ENCODE data around the gene ABHD17C.

ABHD17C gene

DNA sequence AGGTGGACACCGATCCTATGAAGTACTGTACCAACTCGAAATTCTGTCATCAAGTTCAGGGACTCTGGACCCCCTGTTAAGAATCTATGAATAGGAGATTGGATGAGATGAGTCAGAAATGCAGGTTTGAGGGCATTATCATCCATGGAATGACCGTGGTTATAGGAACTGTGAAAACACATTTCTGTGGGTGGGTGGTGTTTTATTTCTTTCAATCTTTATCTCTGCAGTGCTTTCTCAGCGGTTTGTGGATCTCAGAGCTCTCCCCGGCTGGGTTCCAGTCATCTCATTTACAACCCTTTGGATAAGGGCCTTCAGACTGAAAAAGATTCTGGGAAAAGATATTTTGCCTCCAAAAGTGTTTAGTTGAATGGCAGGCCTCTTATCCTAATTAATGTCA, 5.4 kb upstream of the ABHD17C start:
- no peak for DNase-seq (ENCODE audit: low read depth)

DNA sequence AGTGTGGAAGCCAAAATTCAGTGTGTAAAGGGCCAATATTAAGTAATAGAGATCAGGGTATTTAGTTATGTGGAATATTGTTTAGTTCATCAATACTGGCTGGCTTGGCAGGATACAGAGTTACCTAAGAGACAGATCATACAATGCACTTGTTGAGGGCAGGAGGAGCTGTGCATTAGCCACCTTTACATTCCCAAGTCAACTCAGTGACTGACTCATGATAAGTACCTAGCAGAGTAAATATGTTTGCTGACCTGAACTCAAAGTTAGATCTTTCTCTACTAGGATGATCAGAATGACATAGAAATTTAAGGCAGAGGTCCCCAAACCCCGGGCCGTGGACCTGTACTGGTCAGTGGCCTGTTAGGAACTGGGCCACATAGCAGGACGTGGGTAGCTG, 3.5 kb upstream of the ABHD17C start:
- DNase-seq (ENCODE audit: low read depth), result no peak

DNA sequence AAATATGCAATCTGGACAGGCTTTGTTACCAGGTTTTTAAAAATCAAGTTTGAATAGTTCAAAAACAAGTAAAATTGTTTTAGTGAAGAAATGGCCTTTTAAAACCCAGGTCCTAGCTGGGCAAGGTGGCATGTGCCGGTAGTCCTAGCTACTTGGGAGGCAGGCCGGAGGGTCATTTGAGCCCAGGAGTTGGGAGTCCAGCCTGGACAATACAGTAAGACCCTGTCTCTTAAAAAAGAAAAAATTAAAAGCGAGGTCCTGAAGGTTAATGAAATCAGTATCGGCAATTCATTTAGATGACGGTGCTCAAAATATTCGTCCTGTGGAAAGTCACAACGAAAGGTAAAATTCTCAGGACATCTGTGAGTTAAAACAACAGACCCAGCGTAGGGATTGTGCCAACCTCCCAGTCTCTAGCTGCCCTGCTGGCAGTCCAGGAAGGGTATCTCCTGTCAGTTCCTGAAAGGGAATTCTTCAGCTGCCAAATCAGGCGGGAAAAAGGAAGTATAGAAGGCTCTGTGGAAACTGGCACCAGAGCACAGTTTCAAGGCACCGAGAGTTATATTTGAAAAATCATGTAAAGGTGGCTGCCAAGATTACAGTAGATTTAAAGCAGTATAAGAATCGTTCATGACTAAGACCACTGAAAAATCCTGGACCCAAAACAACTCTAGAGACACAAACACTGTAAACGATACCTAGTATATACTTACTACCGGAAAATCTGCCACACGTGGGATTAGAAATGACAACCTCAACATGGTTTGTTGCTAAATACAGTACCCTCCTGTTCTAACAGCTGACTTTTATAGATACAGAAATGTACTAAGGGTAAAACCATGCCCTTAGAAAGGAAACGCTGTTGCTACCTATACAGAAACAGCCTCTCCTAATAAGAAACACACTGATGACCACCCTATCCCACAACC, 1.2 kb upstream of the ABHD17C start:
- peak; percentile 22 for DNase-seq (ENCODE audit: low read depth)

DNA sequence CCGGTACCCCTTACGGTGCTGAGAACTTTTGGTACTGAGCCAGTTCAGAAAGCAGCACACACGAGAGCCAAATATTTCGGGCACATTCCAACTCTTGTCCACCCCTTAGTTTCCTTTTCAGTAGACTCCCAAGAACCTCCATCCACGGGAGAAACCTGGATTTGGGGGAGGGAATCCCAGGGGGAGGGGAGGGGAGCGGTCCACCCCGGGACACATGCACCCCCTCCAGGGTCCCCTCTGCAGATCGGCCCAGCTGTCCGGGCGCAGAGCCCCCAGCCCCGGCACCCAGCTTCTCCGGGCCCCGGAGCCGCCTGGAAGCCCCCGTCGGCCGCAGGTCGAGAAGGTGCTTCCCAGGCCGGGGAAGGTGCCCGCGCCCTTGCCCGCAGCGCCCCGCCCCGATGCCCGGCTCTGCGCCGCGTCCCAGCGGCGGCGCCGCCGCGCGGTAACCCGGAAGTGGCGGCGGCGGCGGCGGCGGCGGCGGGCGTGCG, 455 bp upstream of the ABHD17C start:
- DNase-seq (ENCODE audit: low read depth), result peak; percentile 13

DNA sequence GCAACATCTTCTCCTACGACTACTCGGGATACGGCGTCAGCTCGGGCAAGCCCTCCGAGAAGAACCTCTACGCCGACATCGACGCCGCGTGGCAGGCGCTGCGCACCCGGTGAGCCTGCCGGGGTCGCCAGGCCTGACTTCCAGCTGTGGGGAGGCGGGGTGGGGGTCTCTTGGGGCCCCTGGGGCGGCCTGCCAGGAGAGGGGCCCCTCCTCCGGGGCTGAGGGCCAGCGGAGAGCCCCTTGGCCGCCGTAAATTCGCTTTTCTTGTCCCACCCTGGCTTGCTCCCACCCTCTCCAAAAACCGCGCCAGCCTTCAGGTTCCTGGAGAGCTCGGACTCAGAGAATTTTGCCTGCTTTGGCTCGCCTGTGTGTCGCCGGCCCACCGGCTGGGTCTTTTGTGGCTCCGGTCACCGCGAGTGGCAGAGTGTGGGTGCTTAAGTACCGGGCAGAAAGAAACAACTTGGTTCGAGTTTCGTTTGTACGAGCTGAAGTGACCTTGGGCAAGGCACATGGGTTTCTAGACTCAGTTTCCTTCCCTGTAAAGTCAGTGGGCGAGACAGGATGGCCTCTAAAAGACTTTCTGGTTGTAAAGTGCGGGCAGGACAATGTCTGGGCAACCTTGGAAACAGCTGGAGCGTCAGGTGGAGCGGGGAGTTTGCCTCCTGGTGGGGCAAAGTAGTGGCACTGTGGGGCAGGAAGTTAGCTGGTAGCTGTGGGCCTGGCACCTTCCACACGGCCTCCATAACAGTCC, 976 bp downstream of the ABHD17C start:
- peak; percentile 24 for DNase-seq (ENCODE audit: low read depth)

DNA sequence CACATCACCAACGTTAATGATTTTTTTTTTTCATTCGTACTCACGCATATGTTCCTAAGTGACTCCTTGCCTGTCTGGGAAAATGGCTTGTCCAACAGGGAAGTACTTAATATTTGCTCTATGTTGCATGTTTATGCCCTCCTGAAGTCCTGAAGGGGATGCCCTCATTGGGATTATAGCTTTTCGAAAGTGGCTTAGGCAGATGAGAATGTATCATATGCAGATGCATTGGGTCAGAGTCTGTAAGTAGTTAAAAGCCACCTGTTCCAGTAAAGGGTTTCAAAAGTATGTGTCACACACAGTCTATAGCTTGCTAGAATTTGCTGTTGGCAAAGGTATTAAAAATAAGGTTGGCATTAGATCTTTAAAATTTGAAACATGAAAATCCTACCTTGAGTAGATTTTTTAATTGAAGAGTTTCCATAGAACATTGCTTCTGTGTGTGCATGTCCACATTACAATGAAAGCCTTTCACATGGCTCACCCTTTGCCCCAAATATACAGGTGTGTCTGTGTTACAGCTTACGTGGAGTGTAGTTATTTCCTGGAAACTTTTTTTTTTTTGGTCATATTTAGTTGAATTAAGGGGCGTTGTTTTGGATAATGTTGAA, 2.1 kb downstream of the ABHD17C start:
- no peak for DNase-seq (ENCODE audit: low read depth)

DNA sequence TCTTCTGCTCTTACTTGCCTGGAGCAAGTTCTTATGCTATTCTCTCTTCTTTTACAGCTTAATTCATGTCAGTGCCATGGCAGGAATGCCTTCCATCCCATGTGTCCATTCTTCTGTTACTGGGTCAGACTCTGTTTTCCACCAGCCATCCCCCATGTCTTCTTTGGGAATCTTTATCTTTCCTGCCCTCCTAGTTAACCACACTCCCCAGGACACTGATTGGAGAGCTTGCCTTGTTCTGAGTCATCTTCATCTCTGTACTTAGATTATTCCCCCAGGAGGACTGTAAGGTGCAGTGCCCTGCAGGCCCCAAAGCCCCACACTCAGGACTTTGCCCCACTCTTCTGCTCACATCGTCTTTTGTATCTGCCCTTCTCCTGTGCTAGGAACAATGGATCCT, 3.6 kb downstream of the ABHD17C start:
- DNase-seq (ENCODE audit: low read depth), result no peak

DNA sequence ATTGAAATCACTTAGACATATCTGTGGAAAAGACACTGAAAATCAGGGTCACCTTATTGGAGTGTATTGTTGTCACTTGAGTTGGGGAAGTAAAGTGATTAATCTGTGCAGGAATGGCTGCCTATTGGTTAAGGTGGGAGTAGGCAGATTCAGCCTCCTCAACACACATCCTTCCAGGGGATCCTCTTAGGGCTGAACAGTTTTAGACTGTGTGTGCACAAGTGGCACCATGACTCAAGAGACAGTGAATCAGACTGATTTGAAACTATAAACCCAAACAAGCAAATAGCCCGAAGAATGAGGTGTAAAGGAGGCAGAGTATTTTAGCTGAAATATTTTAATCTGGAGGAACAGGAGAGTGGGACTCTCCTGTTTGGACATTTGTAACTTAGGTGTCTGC, 4.9 kb downstream of the ABHD17C start:
- DNase-seq (ENCODE audit: low read depth), result no peak

DNA sequence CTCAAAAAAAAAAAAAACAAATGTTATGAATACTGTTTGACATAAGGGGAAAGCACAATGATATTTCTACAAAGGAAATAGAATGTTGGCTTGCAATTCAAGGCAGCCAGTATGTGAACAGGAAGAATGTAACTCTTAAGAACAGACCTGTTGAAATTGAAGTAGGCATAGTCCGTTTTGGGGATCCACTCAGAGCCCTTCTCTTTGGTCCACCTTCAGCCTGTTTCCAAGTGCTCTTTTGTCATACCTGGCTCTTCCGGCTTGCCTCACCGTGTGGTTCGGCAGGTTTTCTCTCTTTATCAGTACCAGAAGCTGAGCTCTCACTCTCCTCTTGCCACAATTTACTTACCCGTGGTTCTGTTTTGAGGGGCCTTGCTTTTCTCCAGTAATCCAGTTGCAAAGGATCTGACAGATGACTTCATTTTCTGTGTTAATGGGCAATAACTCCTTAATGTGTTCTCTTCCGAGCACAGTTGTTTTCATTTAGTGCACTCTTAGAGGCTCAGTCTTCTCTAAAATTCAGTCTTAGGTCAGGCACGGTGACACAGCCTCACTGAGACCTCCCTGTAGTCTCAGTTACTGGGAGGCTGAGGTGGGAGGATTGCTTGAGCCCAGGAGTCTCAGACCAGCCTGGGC, 6.7 kb downstream of the ABHD17C start:
- no peak for DNase-seq (ENCODE audit: low read depth)

DNA sequence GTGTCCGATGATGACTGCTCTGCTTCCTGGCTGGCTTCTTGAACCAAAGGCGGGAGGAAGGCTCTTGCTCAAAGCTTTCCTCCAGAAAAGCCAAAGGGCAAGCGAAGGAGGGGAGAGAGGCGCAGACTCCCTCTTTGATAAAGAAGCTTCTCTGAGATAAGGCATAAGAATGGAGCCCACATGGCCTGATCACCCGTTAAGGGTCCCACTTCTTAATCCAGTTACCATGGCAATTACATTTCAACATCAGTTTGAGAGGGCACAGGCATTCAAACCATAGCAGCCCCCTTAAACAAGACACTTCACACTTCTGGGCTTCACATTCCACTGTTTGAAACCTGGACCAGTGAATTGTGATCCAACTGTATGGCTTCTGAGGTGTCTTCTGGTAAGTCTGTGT, 8.0 kb downstream of the ABHD17C start:
- no peak for DNase-seq (ENCODE audit: low read depth)

DNA sequence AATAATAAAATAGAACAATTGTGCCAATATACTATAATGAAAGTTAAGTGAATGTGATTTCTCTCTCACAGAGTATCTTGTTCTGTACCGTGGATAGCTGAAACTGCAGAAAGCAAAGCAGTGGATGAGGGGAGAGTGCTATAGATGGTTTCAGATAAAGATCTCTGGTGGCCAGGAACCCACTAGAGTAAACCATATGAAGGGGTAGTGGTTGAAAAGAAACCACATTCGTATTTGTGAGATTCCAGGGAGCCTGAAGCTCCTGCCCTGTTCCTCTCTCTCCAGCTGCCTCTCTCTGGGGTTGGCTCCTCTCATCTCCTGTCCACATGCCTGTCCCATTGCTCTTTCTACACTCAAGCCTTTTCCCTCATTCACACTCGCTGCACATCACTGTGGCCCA, 8.9 kb downstream of the ABHD17C start:
- no peak for DNase-seq (ENCODE audit: low read depth)

DNA sequence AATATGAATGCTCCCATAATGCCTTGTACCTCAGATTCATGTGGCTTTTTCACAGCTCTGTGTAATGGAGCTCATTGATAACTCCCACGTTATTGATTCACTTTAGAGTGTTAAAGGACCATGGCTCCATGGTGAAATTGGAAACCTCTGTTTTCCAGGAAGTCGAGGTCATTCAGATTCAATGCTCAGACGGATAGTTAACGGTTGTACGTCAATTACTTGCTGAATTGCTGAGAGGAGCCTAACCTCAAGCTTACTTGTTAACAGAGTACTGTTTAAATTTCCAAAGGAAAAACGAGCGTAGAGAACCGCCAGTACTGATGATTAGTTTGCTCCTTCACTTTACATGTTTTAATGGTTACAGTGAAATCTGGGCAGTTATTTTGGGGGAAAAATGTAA, 11.1 kb downstream of the ABHD17C start:
- no peak for DNase-seq (ENCODE audit: low read depth)

DNA sequence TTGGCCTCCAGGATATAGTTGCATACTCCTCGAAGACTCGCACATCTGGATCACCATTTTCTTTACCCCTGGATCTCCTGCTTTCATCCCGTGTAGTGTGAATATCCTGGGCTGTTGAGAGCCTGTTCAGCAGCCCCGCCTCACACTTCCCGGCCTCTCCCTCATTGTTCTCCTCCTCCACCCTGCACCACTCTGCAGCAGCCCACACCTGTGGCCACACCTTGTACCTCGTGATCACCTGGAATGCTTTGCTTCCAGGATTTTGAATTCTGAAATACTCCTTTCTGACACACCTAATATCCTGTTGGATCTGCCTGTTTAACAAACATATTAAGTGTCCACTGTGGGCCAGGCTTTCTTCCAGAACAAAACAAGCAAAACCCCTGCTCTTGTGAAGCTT, 14.4 kb downstream of the ABHD17C start:
- DNase-seq (ENCODE audit: low read depth), result no peak

DNA sequence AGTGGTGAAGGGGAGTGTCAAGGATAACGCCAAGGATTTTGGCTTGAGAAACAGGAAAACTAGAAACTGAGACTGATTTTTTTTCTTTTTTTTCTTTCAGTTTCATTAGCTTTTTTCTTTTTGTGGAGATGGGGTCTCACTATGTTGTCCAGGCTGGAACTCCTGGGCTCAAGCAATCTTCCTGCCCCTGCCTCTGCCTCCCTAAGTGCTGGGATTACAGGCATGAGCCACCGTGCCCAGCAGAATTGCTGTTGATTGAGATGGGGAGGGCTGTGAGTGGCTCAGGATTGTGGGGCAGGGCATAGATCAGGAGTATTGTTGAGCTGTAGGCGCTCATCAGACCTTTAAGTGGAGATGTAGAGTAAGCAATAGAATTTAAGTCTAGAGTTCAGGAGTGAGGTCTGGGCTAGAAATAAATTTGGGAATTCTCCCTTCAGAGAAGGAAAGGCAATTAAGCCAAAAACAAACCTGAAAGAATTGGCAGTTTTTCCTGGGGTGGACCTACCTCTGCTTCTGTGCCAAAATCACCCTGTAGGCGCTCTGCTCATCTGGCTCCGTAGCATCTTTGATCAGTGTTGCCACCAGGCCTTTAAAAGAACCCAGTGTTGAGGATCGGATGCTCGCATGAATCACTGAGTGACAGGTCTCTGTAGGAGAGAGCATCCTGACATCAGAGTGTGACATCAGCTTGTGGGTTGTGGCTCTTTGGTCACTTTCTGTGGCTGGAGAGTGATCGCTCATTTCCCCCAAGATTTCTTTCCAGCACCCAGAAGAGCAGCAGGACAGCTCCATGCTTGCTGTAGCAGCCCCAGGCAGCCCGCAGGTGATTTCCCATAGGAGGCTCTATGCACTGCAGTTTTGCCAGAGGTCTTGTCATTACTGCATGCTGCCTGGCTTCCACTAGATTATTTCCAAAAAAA, 15.8 kb downstream of the ABHD17C start:
- DNase-seq (ENCODE audit: low read depth), result no peak

DNA sequence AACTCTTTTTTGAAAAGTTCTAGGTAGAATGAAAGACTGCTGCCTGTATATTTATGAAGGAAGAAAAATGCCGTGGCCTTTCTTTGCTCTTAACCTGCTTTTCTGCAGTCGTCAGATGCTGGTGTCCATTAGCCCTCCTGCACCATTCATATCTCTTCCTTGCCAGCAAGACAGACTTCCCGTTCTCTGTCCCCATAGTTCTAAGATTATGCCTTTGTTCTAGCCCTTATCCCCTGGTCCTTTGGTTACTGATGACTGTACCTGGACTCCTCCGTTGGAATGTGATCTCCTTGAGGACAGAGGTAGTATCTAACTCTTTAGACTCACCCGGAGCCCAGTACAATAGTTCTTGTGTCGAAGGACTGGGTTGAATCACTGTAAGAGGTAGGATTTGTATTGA, 16.8 kb downstream of the ABHD17C start:
- no peak for DNase-seq (ENCODE audit: low read depth)

DNA sequence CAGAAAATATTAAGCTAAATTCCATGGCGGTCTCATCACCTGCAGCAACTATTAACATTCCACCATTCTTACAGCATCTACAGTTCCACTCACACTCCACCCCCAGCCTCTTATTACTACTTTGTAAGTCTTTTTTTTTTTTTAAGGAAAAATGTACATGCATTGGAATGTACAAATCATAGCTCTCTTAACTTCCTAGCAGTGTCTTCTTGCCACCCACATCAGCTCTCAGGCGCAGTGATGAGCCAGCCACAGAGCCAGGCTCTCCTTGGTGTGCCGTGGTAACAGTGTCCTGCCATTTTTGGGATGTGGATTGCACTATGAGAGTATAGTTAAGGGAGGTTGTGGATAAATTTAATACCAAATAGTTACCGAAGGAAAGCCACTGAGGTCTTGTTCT, 17.8 kb downstream of the ABHD17C start:
- DNase-seq (ENCODE audit: low read depth), result no peak

DNA sequence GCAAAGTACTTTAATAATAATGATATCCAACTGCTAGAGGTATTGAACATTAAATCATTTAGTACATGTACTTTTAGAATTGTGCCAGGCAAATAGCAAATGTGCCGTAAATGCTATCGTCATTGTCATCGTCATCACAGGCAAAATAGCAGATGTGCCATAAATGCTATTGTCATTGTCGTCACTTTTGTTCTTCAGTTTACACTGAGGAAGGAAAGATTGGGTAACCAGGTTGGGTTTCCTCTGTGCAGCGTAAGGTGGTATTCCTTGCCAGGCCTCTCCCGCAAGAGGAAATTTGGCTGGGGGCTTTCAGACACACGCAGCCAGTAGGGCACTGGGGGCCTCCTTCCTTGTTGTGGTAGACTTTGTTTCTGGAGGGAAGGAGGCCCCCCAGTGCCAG, 26.4 kb downstream of the ABHD17C start:
- no peak for DNase-seq (ENCODE audit: low read depth)

DNA sequence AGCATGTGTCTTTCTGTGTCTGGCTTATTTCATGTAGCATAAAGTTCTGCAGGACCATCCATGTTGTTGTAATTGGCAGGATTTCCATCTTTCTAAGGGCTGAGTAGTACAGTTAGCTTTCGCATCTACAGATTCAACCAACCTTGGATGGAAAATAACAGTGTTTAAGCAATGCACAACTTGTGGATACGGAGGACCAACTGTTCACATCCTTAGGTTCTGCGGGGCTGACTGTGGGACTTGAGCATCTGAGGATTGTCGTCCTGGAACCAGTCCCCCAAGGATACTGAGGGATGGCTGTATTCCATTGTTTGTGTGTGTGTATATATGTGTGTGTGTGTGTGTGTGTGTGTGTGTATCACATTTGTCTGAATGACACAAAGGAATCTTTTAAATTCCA, 27.7 kb downstream of the ABHD17C start:
- no peak for DNase-seq (ENCODE audit: low read depth)

DNA sequence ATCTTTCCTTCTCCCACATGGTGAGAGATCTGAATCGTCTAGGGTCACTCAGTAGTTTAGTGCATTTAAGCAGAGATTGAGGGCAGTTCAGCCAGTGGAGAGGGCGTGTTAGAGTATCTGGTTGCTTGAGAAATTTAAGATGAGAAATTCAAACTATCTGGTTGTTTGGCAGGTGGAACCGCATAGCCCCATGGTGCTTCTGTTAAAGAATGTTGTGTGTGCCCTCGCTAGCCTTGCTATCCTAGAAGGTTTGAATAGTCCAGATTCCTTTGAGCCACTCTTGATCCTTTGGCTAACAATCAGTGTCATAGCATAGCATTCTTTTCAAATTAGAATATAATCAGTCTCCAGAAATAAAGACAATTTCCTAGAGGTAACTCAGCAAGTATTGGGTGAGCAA, 32.1 kb downstream of the ABHD17C start:
- no peak for DNase-seq (ENCODE audit: low read depth)

DNA sequence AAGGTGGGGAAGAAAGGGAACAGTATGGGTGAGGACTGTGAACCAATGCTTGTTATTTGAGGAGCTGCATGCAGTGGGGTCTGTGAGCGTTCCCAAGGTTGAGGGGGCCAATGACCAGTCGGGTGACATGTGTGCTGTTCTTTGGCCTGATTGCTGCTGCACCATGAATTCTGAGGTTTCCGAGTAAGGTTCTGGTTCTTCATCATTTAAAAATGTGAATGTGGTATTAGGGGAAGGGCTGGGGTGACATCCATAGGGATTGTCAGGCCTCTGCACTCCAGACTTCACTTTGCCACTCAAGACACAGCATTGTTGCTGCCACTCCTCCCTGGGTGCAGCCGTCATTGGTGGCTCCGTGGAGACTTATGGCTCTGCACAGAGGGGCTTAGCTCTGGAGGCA, 32.5 kb downstream of the ABHD17C start:
- no peak for DNase-seq (ENCODE audit: low read depth)

DNA sequence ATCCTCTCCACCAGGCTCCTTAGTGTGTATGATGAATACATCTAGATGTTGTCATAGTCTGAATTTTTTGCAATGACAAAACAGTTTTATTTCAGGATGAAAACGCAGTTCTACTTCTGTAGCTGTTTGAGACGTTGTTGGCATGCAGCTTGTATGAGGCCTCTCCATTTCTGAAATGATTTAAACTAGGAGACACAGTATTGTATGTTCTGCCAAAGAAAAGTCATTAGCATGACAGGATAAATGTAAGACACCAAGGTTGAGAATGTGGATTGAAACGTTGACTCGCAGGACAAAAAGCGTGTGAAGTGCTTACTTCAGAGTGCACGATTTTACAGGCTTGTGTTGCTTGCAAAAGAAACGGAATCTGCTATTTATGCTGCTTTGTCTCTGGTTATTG, 35.3 kb downstream of the ABHD17C start:
- DNase-seq (ENCODE audit: low read depth), result no peak

Measured in fibroblast of gingiva (primary cell).